ENCODE data around the gene MYLK.

MYLK gene

GRCh38 chr3:123683505-123684154 lies 200.5 kb downstream of the MYLK start:
- TF ChIP-seq CTCF (IDR thresholded peaks at IDR 0.05; ENCODE audit: extremely low read depth, insufficient read depth, missing control alignments): no peak
- in situ Hi-C loops (cut with MboI; ENCODE audit: low pct_unique_long_range_greater_than_20kb, low sequenced_read_pairs, unreplicated experiment): no loop called here
- DNase-seq (ENCODE audit: low spot score): no peak

GRCh38 chr3:123682781-123683504 lies 201.2 kb downstream of the MYLK start:
- TF ChIP-seq CTCF (IDR thresholded peaks at IDR 0.05; ENCODE audit: extremely low read depth, insufficient read depth, missing control alignments): no peak
- DNase-seq (ENCODE audit: low spot score): no peak

GRCh38 chr3:123682302-123682701 lies 201.8 kb downstream of the MYLK start:
- DNase-seq (ENCODE audit: low spot score): no peak
- in situ Hi-C loops (cut with MboI; ENCODE audit: low pct_unique_long_range_greater_than_20kb, low sequenced_read_pairs, unreplicated experiment): no loop called here
- TF ChIP-seq CTCF (IDR thresholded peaks at IDR 0.05; ENCODE audit: extremely low read depth, insufficient read depth, missing control alignments): no peak

More at GRCh38 chr3:123682781-123683504, 201.2 kb downstream of the MYLK start:
- in situ Hi-C loops (cut with MboI; ENCODE audit: low pct_unique_long_range_greater_than_20kb, low sequenced_read_pairs, unreplicated experiment): no loop called here

GRCh38 chr3:123679712-123680386 lies 204.3 kb downstream of the MYLK start:
- in situ Hi-C loops (cut with MboI; ENCODE audit: low pct_unique_long_range_greater_than_20kb, low sequenced_read_pairs, unreplicated experiment): no loop called here
- DNase-seq (ENCODE audit: low spot score): no peak
- TF ChIP-seq CTCF (IDR thresholded peaks at IDR 0.05; ENCODE audit: extremely low read depth, insufficient read depth, missing control alignments): no peak

GRCh38 chr3:123678108-123678511 lies 206.0 kb downstream of the MYLK start:
- in situ Hi-C loops (cut with MboI; ENCODE audit: low pct_unique_long_range_greater_than_20kb, low sequenced_read_pairs, unreplicated experiment): no loop called here
- no peak for DNase-seq (ENCODE audit: low spot score)
- TF ChIP-seq CTCF (IDR thresholded peaks at IDR 0.05; ENCODE audit: extremely low read depth, insufficient read depth, missing control alignments): no peak

GRCh38 chr3:123672429-123673146 lies 211.5 kb downstream of the MYLK start:
- TF ChIP-seq CTCF (IDR thresholded peaks at IDR 0.05; ENCODE audit: extremely low read depth, insufficient read depth, missing control alignments): no peak
- no peak for DNase-seq (ENCODE audit: low spot score)
- in situ Hi-C loops (cut with MboI; ENCODE audit: low pct_unique_long_range_greater_than_20kb, low sequenced_read_pairs, unreplicated experiment): no loop called here

Data from GM13977 (cell line).